NCI-H1092 treated with DMSO at 0.1 percent for 48 hours (cell line): Measurements from ENCODE around the gene DHX35.
A peak's percentile ranks its signal among the peaks of the same experiment; 100 is the strongest.
"Not testable (repeated sequence)": the region's sequence is repeated elsewhere in the genome, so short reads cannot be mapped to it uniquely, and the experiment has no call there.

ENCODE experiments used
- DNase-seq: peaks from one replicate; lab custom pipeline; 2025; lab: John Stamatoyannopoulos, UW

DHX35 gene

DNA sequence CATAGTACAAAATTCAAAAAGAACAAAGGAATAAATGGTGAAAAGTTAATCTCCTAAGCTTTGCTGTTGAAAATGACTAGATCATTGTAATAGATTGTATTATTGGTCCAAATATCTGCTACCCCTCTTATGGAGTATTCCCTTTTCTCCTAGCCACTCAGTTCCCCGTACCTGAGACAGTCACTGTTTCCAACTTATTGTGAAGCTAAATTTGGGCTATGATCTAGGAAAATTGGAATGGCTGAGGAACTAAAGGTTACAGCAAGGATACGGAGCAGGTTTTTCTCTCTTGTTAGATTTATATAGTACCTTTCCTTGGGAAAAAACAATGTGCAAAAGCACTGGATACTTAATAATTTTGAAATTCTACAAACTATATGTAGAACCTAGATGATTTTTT is 17.3 kb downstream of the DHX35 start:
- no peak for DNase-seq

- no peak for DNase-seq
Observed at GRCh38 chr20:38979842-38980241, 17.7 kb downstream of the DHX35 start.

DNA sequence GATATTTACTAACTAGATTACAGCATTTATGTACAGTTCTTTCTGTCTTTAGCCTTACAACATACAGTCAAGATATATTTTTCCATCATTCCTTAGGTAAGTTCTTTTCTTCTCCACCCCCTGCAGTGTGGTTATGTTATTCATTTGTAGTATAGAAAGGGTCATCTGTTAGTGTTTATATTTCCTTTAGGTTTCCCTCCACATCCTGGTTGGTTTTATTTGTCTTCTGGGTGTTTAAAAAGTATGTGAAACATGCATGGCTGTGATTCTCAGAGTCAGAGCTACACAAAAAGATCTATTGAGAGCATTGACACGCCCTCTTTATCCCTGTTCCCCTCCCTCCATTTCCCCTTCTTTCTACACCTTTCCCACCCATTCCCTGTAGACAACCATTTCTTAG is 20.1 kb downstream of the DHX35 start:
- no peak for DNase-seq

DNA sequence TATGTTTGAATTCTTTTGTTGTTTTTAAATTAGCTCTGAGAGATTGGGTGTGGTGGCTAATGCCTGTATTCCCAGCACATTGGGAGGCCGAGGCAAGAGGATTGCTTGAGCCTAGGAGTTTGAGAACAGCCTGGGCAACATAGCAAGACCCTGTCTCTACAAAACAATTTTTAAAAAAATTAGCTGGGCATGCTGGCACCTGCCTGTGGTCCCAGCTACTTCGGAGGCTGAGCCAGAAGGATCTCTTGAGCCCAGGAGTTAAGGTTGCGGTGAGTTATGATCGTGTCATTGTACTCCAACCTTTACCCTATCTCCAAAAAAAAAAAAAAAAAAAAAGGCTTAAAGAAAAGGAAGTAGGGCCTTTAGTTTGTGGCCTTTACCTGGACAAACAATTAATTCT is 22.9 kb downstream of the DHX35 start:
- no peak for DNase-seq

GRCh38 chr20:38985603-38986170 is 23.5 kb downstream of the DHX35 start:
- DNase-seq = no peak

DNA sequence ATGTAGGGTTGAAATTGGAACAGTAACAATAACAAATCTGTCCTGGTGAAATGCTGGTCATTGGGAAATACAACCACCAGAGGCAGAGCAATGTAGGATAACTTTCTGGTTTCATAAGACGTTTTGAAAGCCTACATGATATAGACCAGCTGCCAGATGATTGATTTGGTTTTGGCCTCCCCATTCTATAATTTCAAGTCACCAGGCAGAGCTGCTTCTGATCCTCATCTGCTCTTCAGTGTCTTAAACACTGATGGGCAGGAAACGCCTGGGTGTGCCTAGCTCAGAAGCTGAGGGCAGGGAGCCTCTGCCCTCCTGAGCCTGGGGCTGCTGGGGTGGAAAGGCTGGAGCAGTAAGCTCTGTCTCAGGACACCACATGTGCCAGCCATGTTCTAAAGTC is 24.5 kb downstream of the DHX35 start:
- DNase-seq = no peak

- DNase-seq = no peak
Observed at GRCh38 chr20:38987777-38988176, 25.6 kb downstream of the DHX35 start.

- no peak for DNase-seq
Observed at GRCh38 chr20:38990728-38991127, 28.6 kb downstream of the DHX35 start.

DNA sequence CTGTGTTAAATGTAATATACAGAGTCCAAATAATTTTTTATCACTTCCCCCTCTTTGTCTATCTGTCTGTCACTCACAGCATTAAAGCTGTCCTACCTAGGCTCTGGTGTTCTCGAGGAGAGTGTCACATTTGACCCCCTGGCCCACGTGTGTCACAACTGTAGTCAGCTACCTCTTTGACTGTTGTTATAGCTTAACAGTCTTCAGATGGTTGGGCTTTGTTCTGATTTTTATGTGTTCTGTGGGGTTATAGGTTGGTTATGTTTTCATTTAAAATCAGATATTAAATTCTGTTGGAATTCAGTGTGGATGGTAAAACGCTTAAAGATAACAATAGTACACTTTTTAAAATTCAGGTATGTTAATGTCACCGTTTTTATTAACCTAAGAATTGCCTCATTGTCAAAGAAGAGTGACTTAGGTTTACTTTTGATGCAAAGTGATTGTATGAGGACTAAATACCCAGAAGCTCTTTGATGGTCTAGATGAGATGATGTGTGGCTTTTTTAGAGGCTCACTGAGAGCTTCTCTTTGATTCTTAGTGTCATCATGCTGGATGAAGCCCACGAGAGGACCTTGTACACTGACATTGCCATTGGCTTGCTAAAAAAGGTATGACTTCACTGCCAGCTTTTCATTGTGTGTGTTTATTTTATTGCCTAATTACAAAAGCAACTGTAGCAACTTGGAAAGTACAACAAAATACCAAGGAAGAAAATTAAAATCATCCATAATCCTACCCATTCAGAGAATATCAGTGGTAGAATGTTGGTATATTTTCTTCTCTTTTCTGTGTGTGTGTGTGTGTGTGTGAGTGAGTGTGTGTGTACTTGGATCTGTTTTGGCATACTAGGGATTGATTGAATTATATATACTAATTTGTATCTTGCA is 29.9 kb downstream of the DHX35 start:
- no peak for DNase-seq

DNA sequence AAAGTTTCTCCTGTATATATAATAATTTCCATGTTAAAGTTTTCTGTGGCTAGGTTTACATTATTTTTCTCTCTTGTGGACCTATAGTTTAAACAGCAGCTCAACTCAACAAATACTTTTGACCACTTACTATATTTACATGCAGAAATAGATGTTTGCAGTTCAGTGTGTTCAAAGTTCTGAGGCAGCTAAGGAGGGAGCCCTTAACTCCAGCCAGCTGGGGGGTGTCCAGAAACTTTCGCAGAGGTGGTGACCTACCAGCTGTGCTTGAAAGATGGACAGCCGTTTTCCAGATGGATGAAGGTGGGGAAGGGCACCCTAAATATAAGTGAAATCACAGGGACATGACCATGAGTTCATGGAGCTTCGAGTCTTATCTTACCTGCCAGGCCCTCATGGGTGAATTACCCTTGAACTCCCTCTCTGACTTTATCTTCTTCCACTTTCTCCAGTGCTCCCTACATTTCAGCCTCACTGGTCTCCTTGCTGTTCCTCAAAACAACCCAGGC is 33.4 kb downstream of the DHX35 start:
- DNase-seq = no peak

- not testable (repeated sequence) for DNase-seq
Observed at GRCh38 chr20:38996866-38997265, 34.7 kb downstream of the DHX35 start.

DNA sequence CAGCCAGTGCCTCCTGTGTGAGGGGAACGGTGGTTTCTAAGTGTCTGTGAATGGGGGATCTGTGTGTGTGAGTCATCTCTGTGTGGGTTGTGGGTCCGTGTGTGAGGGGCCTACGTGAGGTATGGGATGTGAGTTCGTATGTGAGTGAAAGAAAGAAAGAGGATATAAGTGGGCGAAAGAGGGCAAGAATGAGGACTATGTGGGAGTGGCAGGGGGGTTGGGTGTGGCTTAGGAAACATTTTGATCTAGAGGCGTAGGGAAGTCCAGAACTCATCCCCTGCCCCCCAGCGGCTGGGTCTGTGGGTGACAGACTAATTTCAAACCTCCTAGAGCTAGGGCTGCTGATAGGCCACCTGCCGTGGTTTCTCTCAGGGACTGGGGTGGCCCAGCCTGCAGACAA is 35.5 kb downstream of the DHX35 start:
- no peak for DNase-seq

DNA sequence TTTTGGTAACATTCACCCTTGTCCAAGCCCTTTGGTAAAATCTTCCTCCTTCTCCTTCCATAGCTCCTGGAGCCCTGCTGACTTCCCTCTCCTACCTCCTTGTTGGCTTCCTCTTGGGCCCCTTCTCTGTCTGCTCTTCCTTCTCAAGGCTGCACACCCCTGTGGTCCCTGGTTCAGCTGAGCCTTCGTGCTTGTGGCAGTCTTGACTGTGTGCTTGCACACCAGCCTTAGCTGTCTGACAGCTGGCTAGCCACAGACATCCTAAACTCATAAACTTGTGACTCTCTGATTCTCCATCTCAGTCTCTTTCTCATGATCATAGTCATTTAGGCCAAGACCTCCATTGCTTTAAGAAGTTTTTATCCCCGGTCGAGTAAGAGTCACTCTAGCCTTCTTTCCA is 37.1 kb downstream of the DHX35 start:
- DNase-seq = no peak

DNA sequence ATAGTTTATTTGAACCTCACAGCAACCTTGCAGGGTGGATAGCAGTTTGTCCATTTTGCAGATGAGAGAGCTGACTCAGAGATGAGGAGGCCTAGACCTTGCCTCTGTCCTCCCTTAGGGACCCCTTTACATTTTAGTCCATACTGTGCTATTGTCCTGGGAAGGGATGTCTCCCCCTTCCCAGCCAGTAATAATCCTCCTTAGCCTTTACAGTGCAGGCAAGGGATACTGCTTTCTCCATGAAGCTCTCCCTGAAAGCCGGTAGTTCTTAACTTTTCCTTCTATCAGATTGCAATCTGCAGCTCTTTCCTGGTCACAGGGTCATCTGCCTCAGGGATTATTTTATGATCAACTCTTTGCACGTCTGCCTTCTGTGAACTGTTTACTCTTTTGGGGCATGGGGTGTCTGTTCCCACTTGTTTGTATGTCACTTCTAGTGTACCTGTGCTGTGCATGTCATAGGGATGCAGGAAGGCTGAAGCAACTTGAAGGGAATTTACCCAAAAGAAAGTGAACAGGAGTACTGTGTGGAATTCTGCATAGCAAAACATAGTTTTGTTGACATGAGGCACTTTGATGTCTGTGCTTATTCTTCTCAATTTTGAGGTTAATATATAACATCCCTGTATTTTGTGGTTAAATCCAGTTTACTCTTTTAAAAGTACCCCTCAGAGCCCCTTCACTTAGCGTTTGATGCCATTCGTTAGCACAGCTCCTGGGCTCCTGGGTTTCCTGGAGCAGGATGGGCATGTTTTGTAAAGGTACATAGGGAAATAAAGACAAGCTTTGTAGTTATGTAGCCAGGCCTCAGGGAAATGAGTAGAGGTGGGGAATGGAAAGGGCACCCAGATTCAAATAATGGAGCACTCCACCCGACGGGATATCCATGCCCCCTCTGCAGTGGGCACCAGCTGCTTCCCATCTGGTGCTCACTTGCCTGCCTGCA is 38.1 kb downstream of the DHX35 start:
- DNase-seq = no peak

DNA sequence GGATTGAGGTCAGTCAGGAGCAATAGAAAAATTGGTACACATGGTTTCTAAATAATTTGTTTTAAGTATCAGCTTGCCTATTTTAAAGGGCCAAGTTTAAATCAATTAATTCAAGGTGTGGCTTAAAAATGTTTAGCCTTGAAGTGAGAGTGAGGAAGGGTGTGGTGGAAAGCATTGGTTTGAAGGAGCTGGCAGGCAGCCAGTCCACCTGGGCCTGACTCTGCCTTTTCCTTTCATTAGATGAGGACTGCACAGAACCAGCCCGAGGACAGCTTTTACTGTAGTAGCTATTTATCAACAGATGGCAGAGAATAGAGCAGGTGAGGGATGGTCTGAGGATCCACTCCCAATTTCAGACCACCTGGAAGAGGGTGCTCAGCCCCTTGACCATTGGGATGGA is 42.4 kb downstream of the DHX35 start:
- peak; percentile 36 for DNase-seq

- DNase-seq = no peak
Observed at GRCh38 chr20:39009348-39009747, 47.2 kb downstream of the DHX35 start.

DNA sequence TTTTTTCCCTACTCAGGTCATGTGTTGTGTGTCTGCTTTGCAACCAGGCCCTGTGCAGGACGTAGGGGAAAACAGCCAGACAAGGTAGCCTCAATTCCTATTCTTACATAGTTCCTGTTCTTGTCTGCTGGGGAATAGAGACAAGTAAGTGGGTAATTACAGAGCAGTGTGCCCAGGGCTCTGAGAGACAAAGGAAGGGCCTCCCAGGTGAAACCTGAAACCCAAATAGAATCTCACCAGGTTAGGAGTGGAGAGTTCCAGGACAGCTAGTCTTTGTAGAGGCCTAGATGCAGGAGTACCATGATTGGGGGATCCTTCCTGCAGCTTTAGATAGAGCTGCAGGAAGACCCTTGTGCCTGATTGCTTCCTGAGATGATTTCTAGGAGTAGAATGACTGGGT is 48.4 kb downstream of the DHX35 start:
- no peak for DNase-seq

GRCh38 chr20:39013662-39014109 is 51.5 kb downstream of the DHX35 start:
- DNase-seq = no peak

DNA sequence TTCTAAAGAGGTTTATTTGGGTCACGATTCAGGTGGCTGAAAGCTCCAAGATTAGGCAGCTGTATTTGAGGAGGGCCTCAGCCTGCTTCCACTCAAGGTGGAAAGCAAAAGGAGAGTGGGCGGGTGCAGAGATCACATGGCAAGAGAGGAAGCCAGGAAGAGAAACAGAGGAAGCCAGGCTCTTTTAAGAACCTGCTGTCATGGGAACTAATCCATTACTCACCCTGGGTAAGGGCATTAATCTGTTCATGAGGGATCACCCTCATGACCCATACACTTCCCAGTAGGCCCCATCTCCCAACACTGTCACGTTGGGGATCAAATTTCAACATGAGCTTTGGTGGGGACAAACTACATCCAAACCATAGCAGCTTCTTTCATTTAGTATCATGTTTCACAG is 53.9 kb downstream of the DHX35 start:
- no peak for DNase-seq

DNA sequence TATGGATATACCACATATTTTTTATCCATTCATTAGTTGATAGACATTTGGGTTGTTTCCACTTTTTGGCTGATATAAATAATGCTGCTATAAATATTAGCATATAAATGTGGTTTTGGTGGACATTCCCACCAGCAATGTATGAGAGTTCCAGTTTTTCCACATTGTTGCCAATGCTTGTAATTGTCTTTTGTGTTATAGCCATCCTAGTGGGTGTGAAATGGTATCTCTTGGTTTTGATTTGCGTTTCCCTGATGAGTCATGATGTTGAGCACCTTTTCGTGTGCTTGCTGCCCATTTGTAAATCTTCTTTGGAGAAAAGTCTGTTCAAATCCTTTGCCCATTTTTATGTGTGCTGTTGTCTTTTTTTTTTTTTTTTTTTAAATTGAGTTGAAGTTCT is 54.4 kb downstream of the DHX35 start:
- DNase-seq = no peak

DNA sequence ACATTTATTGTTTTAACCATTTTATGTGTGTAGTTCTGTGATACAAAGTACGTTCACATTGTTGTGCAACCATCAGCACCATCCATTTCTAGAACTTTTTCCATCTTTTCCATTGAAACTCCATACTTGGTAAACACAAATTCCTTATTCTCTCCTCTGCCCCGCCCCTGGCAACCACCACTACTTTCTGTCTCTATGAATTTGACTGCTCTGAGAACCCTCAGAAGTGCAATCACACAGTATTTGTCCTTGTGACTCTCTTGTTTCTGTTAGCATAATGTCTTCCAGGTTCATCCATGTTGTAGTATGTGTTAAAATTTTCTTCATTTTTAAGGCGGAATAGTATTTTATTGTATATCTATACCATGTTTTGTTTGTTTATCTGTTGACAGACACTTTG is 56.9 kb downstream of the DHX35 start:
- no peak for DNase-seq

- DNase-seq = no peak
Observed at GRCh38 chr20:39019805-39020325, 57.7 kb downstream of the DHX35 start.
